Measurements from ENCODE around the gene PRPSAP2. TPM values are rescaled to one million over a fixed set of nuclear protein-coding genes. Genes with fewer than 3 reads are reported as not detected.
A peak's percentile ranks its signal among the peaks of the same experiment; 100 is the strongest.
"Not testable (repeated sequence)": the region's sequence is repeated elsewhere in the genome, so short reads cannot be mapped to it uniquely, and the experiment has no call there.

The PRPSAP2 gene
- total RNA-seq, 1 donor from 2014 or later: 62.8 TPM

- H3K27me3 Mint-ChIP-seq: no peaks in the 10 kb centered on the region
- H3K4me1 Mint-ChIP-seq: peaks cover 72% of the 10 kb centered on the region
- CTCF ChIA-PET: no interaction called here
- POLR2A ChIA-PET: interaction anchor here (0.9 to 1.2 kb wide), 2 partner anchors 23 to 64 kb away, joined by 3 to 5 read pairs; partner anchors contain the start of gene PRPSAP2
- TF ChIP-seq CTCF (IDR thresholded peaks at IDR 0.05): no peak
- ATAC-seq (ENCODE audit: low read depth): no peak
- intact Hi-C loops (cut with micrococcal nuclease): no loop called here
- H3K9me3 Mint-ChIP-seq: no peaks in the 10 kb centered on the region
- peak overlapping the region; percentile 79 for H3K4me3 Mint-ChIP-seq
- no peak for DNase-seq
- H3K27ac Mint-ChIP-seq: peak overlapping the region; percentile 95
- H3K36me3 Mint-ChIP-seq (ENCODE audit: low read depth): peaks cover 39% of the 10 kb centered on the region
Observed at GRCh38 chr17:18921485-18921884, 63.6 kb downstream of the PRPSAP2 start.

- H3K27ac Mint-ChIP-seq: peak overlapping the region; percentile 95
- H3K36me3 Mint-ChIP-seq (ENCODE audit: low read depth): peaks cover 38% of the 10 kb centered on the region
- no peaks in the 10 kb centered on the region for H3K9me3 Mint-ChIP-seq
- intact Hi-C loops (cut with micrococcal nuclease): no loop called here
- H3K4me3 Mint-ChIP-seq: peak overlapping the region; percentile 79
- ATAC-seq (ENCODE audit: low read depth): peak; percentile 79
- peaks cover 70% of the 10 kb centered on the region for H3K4me1 Mint-ChIP-seq
- no peak for DNase-seq
- H3K27me3 Mint-ChIP-seq: no peaks in the 10 kb centered on the region
- ChIA-PET CTCF (no interaction called here), POLR2A (interaction anchor here (0.9 to 1.2 kb wide), 3 partner anchors 22 to 142 kb away, joined by 4 to 10 read pairs (median 5); partner anchors contain the start of gene PRPSAP2)
- TF ChIP-seq CTCF (IDR thresholded peaks at IDR 0.05): no peak
Observed at GRCh38 chr17:18921912-18922451, 64.1 kb downstream of the PRPSAP2 start.

- POLR2A ChIA-PET: interaction anchor here (0.7 to 1.7 kb wide), 4 partner anchors 10 to 141 kb away, joined by 4 to 13 read pairs (median 8); partner anchors contain the start of gene PRPSAP2
- Mint-ChIP-seq H3K4me3 (peak overlapping the region; percentile 79), H3K4me1 (peaks cover 65% of the 10 kb centered on the region), H3K27ac (peak overlapping the region; percentile 95), H3K36me3 (ENCODE audit: low read depth) (peaks cover 41% of the 10 kb centered on the region)
- H3K27me3 Mint-ChIP-seq; CTCF ChIA-PET; H3K9me3 Mint-ChIP-seq; ATAC-seq (ENCODE audit: low read depth); intact Hi-C loops (cut with micrococcal nuclease); DNase-seq: not testable (repeated sequence)
Observed at GRCh38 chr17:18922596-18922995, 64.7 kb downstream of the PRPSAP2 start.

- Mint-ChIP-seq H3K4me3 (no peak overlapping the region), H3K4me1 (peaks cover 44% of the 10 kb centered on the region), H3K36me3 (ENCODE audit: low read depth) (peaks cover 42% of the 10 kb centered on the region), H3K27ac (no peak overlapping the region), H3K9me3 (no peaks in the 10 kb centered on the region), H3K27me3 (no peaks in the 10 kb centered on the region)
- TF ChIP-seq CTCF (IDR thresholded peaks at IDR 0.05): no peak
- POLR2A ChIA-PET: interaction anchor here (0.5 to 0.7 kb wide), 2 partner anchors 68 to 327 kb away, joined by 3 to 4 read pairs; no protein-coding TSS in a partner anchor
- intact Hi-C loops (cut with micrococcal nuclease): no loop called here
- ATAC-seq (ENCODE audit: low read depth) (no peak), DNase-seq (no peak)
- CTCF ChIA-PET: interaction anchor here (1.1 kb wide), 1 partner anchor 11 kb away, joined by 3 read pairs; no protein-coding TSS in a partner anchor
Observed at GRCh38 chr17:18925187-18925586, 67.3 kb downstream of the PRPSAP2 start.

- intact Hi-C loops (cut with micrococcal nuclease): no loop called here
- Mint-ChIP-seq H3K27ac (no peak overlapping the region), H3K27me3 (no peaks in the 10 kb centered on the region), H3K4me3 (no peak overlapping the region), H3K4me1 (peaks cover 27% of the 10 kb centered on the region), H3K9me3 (no peaks in the 10 kb centered on the region), H3K36me3 (ENCODE audit: low read depth) (peaks cover 58% of the 10 kb centered on the region)
- ChIA-PET CTCF (no interaction called here), POLR2A (no interaction called here)
- no peak for TF ChIP-seq CTCF (IDR thresholded peaks at IDR 0.05)
- no peak for DNase-seq
- ATAC-seq (ENCODE audit: low read depth): no peak
Observed at GRCh38 chr17:18928628-18929125, 70.7 kb downstream of the PRPSAP2 start.

Measured in activated B cell treated with CpG ODN at 0.5 μM for 24 hours (primary cell).